ENCODE results near the gene OR5AP2.
A peak's percentile ranks its signal among the peaks of the same experiment; 100 is the strongest.
"Not testable (repeated sequence)": the region's sequence is repeated elsewhere in the genome, so short reads cannot be mapped to it uniquely, and the experiment has no call there.

Gene OR5AP2

GRCh38 chr11:56642339-56642738 is at the start of gene OR5AP2:
Gene OR5AP2, minus strand, starts transcription at chr11:56642439. Its CDS starts 0 bp downstream, at chr11:56642439.
- DNase-seq = no peak

- DNase-seq = not testable (repeated sequence)
These were observed 48.9 kb upstream of the OR5AP2 start for GRCh38 chr11:56691179-56691578.

- no peak for DNase-seq
These were observed 46.4 kb upstream of the OR5AP2 start for GRCh38 chr11:56688554-56689100.

- no peak for DNase-seq
These were observed 28.7 kb upstream of the OR5AP2 start for GRCh38 chr11:56670984-56671383.

- DNase-seq = no peak
These were observed 21.1 kb upstream of the OR5AP2 start, which contains the start of gene OR5AR1 for GRCh38 chr11:56663386-56663785. Gene OR5AR1, plus strand, starts transcription at chr11:56663686. Its CDS starts 0 bp downstream, at chr11:56663686.

GRCh38 chr11:56659755-56660154 is 17.5 kb upstream of the OR5AP2 start:
- no peak for DNase-seq

- no peak for DNase-seq
These were observed 4.7 kb downstream of the OR5AP2 start for GRCh38 chr11:56637500-56637899.

- DNase-seq = no peak
These were observed 5.4 kb downstream of the OR5AP2 start for GRCh38 chr11:56636861-56637260.

GRCh38 chr11:56632329-56632728 is 9.9 kb downstream of the OR5AP2 start:
- DNase-seq = no peak

GRCh38 chr11:56625946-56626345 is 16.3 kb downstream of the OR5AP2 start:
- DNase-seq = no peak

- peak; percentile 48 for DNase-seq
These were observed 17.6 kb downstream of the OR5AP2 start for GRCh38 chr11:56624661-56625110.

- DNase-seq = no peak
These were observed 31.1 kb downstream of the OR5AP2 start for GRCh38 chr11:56611174-56611573.

GRCh38 chr11:56592088-56592717 is 50.0 kb downstream of the OR5AP2 start:
- DNase-seq = not testable (repeated sequence)
